HUES64 (cell line): Measurements from ENCODE around the gene SLC22A15.

Experiments used
- H3K27ac ChIP-seq: 2 replicates; pipeline ENCODE4 v1.7.0; 2013; ENCODE audit warnings: low read depth, low read length, inconsistent platforms
- H3K27me3 ChIP-seq: 2 replicates; pipeline ENCODE4 v1.6.1; 2013; ENCODE audit warnings: mild to moderate bottlenecking, low read length; ENCODE audit not compliant: insufficient read depth
- H3K36me3 ChIP-seq: 2 replicates; pipeline ENCODE4 v1.6.1; 2013; ENCODE audit warnings: mild to moderate bottlenecking, low read length; ENCODE audit not compliant: insufficient read depth
- H3K4me1 ChIP-seq: 2 replicates; pipeline ENCODE4 v1.6.1; 2013; ENCODE audit warnings: mild to moderate bottlenecking, low read length, moderate library complexity; ENCODE audit not compliant: insufficient read depth
- H3K4me3 ChIP-seq: 2 replicates; pipeline ENCODE4 v1.5.1; 2013; ENCODE audit warnings: mild to moderate bottlenecking, low read length, moderate library complexity
- H3K9ac ChIP-seq: 2 replicates; pipeline ENCODE4 v1.6.1; 2013; ENCODE audit warnings: mild to moderate bottlenecking, low read depth, low read length
- H3K9me3 ChIP-seq: 2 replicates; pipeline ENCODE4 v1.6.1; 2013; ENCODE audit warnings: low read depth, low read length; ENCODE audit not compliant: insufficient read depth
- WGBS: fragments of 150-250, 120-280 bp; methylation state at CpG from one replicate; pipeline ENCODE4 v1.1.7; 2013; ENCODE audit warnings: missing lambda C conversion rate; 5-methylcytosine and 5-hydroxymethylcytosine counted together

The SLC22A15 gene

DNA sequence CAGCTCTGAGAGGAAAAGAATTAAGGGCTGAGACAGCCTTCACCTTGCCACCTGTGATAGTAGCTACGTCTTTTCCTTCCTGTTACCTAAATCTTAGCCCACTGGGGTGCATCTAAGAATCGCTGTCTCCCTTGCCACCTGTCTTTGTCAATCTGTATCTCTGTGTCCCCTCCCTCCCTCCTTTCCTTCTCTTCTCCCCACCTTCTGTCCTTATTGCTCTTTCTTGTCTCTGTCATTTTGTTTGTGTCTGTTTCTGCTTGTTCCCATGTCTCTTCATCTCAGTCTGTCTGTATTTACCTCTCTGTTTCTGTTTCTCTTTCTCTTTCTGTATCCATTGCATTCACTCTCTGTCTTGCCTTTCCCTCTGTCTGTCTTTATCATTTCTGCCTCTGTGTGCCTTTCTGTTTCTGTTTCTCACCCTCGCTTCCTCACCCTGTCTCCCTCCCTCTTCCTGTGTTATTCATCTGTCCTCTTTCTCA lies 30.2 kb downstream of the SLC22A15 start:
- H3K4me3 ChIP-seq = no peak overlapping the region

DNA sequence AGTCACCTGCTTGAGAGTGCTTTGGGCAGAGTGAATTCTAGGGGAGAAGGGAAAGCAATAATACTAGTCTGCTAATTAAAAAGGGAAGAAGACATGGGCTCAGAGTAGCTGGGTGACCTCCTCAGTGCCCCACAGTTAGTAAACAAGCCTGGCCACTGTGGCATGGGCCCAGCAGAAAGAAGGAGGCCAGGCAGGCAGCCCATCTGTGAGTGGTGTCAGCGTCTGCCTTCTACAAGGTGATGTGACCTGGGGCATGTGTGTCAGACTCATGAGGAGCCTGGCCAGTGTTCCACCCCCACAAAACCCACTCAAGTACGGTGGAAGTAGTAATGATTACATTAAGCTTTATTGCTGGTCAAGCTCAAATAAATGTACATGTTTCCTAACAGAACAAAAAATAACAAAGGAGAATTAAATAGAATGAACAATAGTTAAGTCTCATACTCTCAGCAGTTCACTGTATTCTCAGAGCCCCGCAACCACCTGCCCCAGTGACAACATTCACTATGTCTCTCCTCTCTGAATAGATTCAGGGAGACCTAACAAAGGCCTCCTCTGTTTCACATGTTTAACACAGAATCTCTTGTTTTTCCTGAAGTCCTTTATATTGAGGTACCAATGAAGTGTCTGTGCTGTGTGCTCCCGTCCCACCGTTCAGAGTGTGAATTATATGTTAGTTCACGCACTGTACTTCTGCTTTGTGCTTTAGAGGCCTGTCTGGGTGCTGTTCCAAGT lies 32.5 kb downstream of the SLC22A15 start:
- H3K4me3 ChIP-seq = no peak overlapping the region
- no peaks in the 10 kb centered on the region for H3K27me3 ChIP-seq
- no peak overlapping the region for H3K27ac ChIP-seq
- WGBS = 92% methylated on average over 5 of the region's 6 CpGs
- H3K9me3 ChIP-seq = no peaks in the 10 kb centered on the region
- H3K36me3 ChIP-seq = no peaks in the 10 kb centered on the region
- H3K9ac ChIP-seq = no peak overlapping the region
- no peaks in the 10 kb centered on the region for H3K4me1 ChIP-seq

More for the DNA sequence above, 30.2 kb downstream of the SLC22A15 start:
- Histone ChIP-seq H3K36me3 (no peaks in the 10 kb centered on the region), H3K4me1 (peaks cover 9% of the 10 kb centered on the region), H3K9me3 (no peaks in the 10 kb centered on the region), H3K9ac (no peak overlapping the region), H3K27ac (no peak overlapping the region), H3K27me3 (no peaks in the 10 kb centered on the region)
- WGBS = 89% methylated on average over 3 of the region's 3 CpGs

DNA sequence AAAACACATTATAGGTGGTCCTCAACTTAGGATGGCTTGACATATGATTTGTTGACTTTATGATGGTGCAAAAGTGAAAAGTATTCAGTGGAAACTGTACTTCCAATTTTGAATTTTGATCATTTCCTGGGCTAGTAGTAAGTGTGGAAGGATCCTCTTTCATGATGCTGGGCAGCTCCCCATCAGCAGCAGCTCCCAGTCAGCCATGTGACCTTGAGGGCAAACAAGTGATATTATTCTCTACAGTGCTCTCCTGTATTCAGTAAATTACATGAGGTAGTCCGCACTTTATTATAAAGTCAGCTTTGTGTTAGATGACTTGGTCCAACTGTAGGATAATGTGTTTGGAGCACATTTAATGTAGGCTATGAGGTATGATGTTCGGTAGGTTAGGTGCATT lies 36.4 kb downstream of the SLC22A15 start:
- Histone ChIP-seq H3K36me3 (no peaks in the 10 kb centered on the region), H3K9me3 (no peaks in the 10 kb centered on the region), H3K27ac (no peak overlapping the region), H3K9ac (no peak overlapping the region), H3K27me3 (no peaks in the 10 kb centered on the region), H3K4me1 (no peaks in the 10 kb centered on the region), H3K4me3 (no peak overlapping the region)
- 82% methylated on average over 1 of the region's 2 CpGs for WGBS

DNA sequence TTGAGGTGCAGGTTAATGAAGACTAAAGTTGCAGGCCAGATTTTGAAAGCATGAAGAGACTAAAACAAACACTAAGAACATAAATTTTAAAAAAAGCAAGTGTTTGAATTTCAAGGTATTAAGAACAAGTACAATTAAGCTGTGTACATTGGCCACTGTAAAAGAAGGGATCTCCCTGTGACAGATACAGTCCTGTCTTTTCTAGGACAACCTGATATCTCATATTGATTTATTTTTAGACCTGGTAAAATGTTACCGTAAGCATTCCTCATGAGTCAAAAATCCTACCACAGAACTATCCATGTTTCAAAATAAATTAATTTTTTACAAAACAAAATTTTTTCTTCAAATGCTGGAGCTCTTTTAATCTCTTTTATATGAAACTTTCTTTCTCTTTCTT lies 39.4 kb downstream of the SLC22A15 start:
- no peaks in the 10 kb centered on the region for H3K9me3 ChIP-seq
- H3K36me3 ChIP-seq = no peaks in the 10 kb centered on the region
- 100% methylated on average over 1 of the region's 1 CpG for WGBS
- no peak overlapping the region for H3K4me3 ChIP-seq
- H3K9ac ChIP-seq = no peak overlapping the region
- no peaks in the 10 kb centered on the region for H3K27me3 ChIP-seq
- no peaks in the 10 kb centered on the region for H3K4me1 ChIP-seq
- H3K27ac ChIP-seq = no peak overlapping the region

DNA sequence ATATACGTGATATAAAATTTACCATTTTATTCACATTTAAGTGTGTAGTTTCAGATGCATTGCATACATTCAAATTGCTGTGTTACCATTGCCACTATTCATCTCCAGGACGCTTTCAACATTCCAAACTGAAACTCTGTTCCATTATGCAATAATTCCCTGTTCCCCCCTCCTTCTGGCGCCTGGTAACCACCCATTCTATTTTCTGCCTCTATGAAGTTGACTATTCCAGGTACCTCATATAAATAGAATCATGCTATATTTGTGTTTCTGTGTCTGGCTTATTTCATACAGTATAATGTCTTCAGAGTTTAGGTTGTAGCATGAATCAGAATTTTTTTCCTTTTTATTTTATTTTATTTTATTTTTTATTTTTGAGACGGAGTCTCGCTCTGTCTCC lies 41.7 kb downstream of the SLC22A15 start:
- Histone ChIP-seq H3K9me3 (no peaks in the 10 kb centered on the region), H3K27me3 (no peaks in the 10 kb centered on the region), H3K4me3 (no peak overlapping the region), H3K9ac (no peak overlapping the region), H3K4me1 (no peaks in the 10 kb centered on the region), H3K36me3 (0 out of 2 replicates have a peak, but pooled peaks cover 2% of the 10 kb centered on the region), H3K27ac (no peak overlapping the region)
- 90% methylated on average over 4 of the region's 5 CpGs for WGBS

DNA sequence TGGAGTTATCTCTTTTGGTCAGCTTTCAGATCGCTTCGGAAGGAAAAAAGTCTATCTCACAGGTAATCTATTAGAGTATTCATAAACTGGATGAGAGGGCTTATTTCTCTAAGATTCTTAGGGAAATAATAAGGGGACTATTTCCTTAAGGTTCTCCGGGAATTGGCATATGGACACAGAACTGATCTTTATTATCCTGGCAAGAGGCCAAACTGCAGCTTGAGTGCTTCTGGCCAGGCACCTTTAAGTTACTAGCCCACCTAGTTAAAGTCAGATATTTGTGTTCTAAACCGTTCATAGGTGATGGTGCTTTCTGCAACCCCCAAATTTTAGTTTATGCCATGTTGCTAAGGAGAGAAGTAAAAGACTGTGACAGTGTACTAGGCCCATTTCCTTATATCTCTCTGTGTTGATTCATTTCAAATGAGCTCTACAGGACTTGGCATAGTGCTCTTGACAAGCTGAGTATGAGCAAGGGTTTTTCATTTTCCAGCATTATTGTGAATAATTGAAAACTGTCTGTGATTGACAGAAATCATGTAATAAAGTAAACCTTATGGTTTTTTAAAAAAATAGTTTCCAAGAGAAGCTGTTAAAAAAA lies 43.4 kb downstream of the SLC22A15 start:
- WGBS = 88% methylated on average over 4 of the region's 4 CpGs
- Histone ChIP-seq H3K27ac (no peak overlapping the region), H3K9ac (no peak overlapping the region), H3K27me3 (no peaks in the 10 kb centered on the region), H3K36me3 (0 out of 2 replicates have a peak, but pooled peaks cover 2% of the 10 kb centered on the region), H3K9me3 (no peaks in the 10 kb centered on the region), H3K4me3 (no peak overlapping the region), H3K4me1 (no peaks in the 10 kb centered on the region)

DNA sequence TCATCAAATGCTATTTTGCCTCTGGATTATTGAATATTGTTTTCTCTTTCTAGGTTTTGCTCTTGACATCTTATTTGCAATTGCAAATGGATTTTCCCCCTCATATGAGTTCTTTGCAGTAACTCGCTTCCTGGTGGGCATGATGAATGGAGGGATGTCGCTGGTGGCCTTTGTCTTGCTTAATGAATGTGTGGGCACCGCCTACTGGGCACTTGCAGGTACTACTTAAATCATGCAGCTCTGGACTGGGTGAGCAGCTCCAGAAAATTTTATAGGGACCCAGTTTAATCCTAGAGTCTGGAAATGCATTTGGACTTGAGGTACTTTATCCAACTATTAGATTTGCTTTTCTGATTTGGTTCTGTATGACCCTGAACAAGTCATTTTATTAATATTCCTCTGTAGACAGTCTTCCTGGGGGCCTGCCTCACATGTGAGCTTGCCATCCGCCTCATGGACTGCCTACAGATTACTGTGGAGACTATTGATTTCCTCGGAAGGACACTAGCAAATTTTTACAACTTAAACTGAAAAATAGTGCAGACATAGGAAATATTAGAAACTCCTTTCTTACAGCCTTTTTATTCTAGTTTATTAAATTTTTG lies 44.5 kb downstream of the SLC22A15 start:
- Histone ChIP-seq H3K9ac (no peak overlapping the region), H3K27ac (no peak overlapping the region), H3K9me3 (no peaks in the 10 kb centered on the region), H3K4me3 (no peak overlapping the region), H3K36me3 (0 out of 2 replicates have a peak, but pooled peaks cover 2% of the 10 kb centered on the region), H3K27me3 (no peaks in the 10 kb centered on the region), H3K4me1 (no peaks in the 10 kb centered on the region)
- 50% methylated on average over 5 of the region's 5 CpGs for whole genome bisulfite sequencing

DNA sequence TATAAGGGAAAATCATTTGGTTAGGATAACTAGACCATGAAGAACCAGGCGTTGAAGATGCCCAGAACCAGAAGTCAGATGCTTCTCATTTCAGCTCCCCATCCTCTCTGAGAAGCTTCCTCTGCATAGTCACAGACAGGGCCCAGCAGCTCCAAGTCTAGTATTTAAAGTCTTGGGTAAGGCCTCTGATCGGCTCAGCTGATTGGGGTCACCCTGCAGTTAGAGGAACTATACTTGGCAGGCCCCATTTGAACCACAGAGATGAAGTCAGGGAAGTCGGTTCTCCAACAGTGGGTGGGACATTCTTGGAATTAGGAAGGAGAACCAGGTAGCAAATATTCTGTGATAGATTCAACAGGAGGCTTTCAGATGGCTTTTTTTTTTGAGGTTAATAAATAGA lies 48.3 kb downstream of the SLC22A15 start:
- Histone ChIP-seq H3K4me3 (no peak overlapping the region), H3K4me1 (no peaks in the 10 kb centered on the region), H3K36me3 (0 out of 2 replicates have a peak, but pooled peaks cover 2% of the 10 kb centered on the region), H3K27me3 (no peaks in the 10 kb centered on the region), H3K9ac (no peak overlapping the region), H3K9me3 (no peaks in the 10 kb centered on the region), H3K27ac (no peak overlapping the region)
- WGBS = 63% methylated on average over 3 of the region's 3 CpGs

DNA sequence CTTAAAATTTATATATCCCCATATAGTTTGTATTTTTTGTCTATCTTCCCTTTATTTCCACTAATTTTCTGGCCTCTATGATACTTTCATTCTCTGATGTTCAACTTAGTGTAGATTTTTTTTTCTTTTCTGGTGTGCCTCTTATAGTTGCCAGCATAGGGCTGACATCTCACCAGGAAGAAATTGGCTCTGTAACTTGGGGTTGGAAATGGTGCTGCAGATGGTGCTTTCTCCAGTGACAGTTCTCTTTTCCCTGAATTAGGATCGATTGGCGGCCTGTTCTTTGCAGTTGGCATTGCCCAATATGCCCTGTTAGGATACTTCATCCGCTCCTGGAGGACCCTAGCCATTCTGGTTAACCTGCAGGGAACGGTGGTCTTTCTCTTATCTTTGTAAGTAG lies 50.3 kb downstream of the SLC22A15 start:
- Histone ChIP-seq H3K4me1 (no peaks in the 10 kb centered on the region), H3K36me3 (no peaks in the 10 kb centered on the region)
- 94% methylated on average over 4 of the region's 4 CpGs for WGBS

DNA sequence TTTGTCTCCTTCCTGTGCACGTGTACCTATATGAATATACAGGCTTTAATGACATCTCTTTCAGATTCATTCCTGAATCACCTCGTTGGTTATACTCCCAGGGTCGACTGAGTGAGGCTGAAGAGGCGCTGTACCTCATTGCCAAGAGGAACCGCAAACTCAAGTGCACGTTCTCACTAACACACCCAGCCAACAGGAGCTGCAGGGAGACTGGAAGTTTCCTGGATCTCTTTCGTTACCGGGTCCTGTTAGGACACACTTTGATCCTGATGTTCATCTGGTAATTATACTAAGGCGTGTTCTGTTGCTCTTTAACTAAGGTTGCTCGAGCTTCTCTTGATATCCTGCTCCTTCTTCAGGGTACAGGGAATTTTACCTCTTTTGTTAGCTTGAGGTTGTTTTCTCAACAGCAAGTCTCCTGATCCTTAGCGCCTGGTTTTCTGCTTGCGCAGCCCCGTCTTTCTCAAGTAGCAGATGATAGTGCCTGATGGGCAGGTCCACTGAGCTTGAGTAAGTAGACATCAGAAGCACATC lies 55.1 kb downstream of the SLC22A15 start:
- Histone ChIP-seq H3K9ac (no peak overlapping the region), H3K9me3 (no peaks in the 10 kb centered on the region), H3K36me3 (0 out of 2 replicates have a peak, but pooled peaks cover 3% of the 10 kb centered on the region), H3K27ac (no peak overlapping the region), H3K27me3 (no peaks in the 10 kb centered on the region), H3K4me1 (no peaks in the 10 kb centered on the region; the same call in 1 of the 2 replicates), H3K4me3 (no peak overlapping the region)
- 95% methylated on average over 13 of the region's 13 CpGs for WGBS

More for the DNA sequence above, 50.3 kb downstream of the SLC22A15 start:
- H3K27me3 ChIP-seq = no peaks in the 10 kb centered on the region
- no peak overlapping the region for H3K4me3 ChIP-seq
- no peaks in the 10 kb centered on the region for H3K9me3 ChIP-seq
- no peak overlapping the region for H3K9ac ChIP-seq
- no peak overlapping the region for H3K27ac ChIP-seq

DNA sequence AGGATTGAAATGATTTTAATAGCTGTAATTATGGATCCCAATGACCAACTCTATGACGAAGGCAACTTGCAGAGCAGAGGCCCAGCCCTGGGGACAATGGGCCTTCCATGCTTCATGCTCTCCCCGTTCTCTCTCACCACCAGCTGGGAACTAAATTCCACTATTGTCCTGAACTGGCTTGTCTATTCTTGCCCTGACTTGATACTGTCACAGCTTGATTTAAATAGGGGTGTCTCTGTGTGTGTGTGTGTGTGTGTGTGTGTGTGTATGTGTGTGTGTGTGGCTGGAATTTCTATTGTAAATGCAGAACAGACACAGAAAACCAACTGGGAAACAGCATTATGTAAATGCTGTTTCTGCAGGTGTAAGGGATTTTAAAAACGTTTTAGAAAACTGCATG lies 57.0 kb downstream of the SLC22A15 start:
- Histone ChIP-seq H3K9me3 (no peaks in the 10 kb centered on the region), H3K36me3 (peaks cover 9% of the 10 kb centered on the region; the same call in 1 of the 2 replicates), H3K27ac (no peak overlapping the region), H3K4me3 (no peak overlapping the region), H3K9ac (no peak overlapping the region), H3K4me1 (no peaks in the 10 kb centered on the region; the same call in 1 of the 2 replicates), H3K27me3 (no peaks in the 10 kb centered on the region)
- WGBS = 63% methylated on average over 3 of the region's 3 CpGs
